GM21447 (cell line): ENCODE data around the gene MAP3K7CL.

ENCODE experiments used
- ATAC-seq: cut with Tn5 transposase; IDR thresholded peaks from one replicate; pipeline ENCODE4 v1.9.1; 2021; ENCODE audit not compliant: unreplicated experiment

MAP3K7CL gene

DNA sequence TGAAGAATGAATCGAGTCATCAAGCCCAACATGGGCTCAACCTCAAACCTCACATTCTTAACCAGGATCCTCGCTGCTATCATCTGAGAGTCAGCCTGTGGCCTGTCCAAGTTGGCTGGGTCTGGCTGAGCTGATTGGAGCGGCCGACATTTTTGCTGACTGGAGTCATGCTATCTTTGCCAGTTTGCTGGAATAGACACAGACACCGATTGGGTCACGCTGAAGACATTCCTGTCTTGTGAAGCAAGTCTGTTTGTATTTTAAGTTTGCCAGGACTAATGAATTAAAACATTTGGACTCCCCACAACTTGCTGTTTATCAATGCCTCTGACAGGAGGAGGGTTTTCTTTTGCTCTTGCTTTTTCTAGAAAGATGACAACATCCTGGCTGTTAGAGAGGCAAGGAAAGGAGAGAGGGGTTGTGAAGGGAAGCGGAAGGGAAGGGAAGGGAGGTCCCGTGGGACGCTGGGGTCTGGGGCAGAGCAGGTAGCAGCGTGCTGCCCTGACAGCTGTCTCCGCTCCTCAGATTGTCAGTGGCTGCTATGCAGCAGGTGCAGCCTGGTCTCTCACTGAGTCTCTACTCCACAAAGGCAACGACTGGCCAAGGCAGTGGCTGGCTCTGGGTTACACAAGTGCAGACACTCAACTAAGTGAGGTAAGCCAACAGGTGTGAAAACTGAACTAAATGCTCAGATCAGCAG, at the start of gene MAP3K7CL:
Gene MAP3K7CL (plus strand): TSS at position 375 of the 700 bp plus-strand sequence. CDS start 2,701 bp downstream, outside the sequence.
- no peak for ATAC-seq

GRCh38 chr21:29082046-29082815, 48.2 kb upstream of the MAP3K7CL start:
- no peak for ATAC-seq

GRCh38 chr21:29083306-29083705, 47.1 kb upstream of the MAP3K7CL start:
- no peak for ATAC-seq

- no peak for ATAC-seq
Measured at GRCh38 chr21:29084372-29084771, 46.1 kb upstream of the MAP3K7CL start.

DNA sequence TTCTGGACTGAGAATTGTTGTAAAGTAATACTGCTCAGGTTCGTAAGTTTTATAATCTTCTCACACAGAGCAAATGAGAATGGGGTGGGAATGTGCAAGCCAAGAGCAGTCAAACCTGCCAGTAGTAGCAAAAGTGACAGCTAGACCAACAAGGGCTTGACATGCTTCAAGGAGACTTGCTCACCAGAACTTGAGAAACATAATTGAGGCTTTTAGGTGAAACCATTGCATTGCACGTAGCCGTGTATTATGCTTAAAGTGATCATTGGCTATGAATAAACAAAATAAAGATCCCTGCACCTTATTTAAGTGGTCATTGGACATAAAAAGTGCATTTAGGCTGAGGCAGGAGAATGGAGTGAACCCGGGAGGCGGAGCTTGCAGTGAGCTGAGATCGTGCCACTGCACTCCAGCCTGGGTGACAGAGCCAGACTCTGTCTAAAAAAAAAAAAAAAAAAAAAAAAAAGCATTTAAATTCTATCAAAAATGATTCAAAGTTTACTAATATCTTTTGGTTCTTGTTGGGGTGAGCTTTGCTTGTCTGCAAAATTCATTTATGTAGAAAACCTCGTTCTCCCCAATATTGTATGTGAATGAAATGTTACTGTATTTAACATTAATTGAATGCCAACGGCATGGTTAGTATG, 45.2 kb upstream of the MAP3K7CL start:
- ATAC-seq, result no peak

DNA sequence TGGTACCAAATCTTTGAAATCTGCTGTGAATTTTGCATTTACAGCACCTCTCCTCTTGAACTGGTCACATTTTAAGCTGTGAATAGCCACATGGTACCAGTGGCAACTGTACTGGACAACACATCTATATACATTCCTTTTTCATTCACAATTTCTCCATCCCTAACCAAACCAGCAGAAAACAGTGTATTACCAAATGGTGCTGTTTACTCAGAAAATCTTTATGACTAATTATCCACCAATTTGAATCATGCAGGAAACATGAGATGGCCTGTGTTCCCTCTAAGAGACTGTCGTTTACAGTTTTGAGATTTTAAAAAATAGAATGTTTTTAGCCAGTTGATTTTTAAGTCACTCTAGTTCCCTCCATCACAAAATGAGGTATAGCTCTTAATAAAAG, 39.4 kb upstream of the MAP3K7CL start:
- ATAC-seq, result no peak

DNA sequence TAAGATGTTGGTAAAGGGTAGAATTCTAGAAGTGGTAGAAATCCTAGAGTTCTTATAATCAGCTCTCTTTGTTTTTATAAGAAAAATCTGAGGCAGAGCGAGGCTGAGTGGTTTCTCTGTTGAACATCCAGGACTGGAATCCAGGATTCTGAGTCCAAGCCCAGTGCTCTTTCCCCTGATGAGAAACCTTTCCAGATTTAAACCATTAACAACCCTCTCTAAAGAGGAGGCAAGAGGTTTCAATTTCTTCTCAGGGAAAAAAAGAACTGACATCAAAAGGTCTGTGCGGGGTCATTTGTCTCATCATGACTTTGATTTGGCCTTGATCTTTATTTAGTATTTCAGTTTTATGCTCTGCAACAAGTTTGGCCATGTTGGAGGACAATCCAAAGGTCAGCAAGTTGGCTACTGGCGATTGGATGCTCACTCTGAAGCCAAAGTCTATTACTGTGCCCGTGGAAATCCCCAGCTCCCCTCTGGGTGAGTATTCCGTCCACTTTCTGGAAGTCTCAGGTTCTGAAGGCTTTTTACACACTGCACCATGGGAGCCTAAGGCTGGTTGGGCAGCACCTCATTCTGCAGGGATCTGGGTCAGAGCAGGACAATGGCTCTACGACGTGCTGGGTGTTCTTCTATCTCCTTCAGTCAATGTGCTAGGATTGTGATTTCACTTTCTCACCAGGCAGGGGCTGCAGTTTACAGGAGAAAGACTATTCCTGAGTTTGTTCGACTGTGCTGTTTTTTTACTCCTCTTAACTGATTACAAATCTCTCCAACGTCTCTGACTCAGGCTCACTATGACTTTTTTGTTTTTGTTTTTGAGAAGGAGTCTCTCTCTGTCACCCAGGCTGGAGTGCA, 38.1 kb upstream of the MAP3K7CL start:
- ATAC-seq, result no peak

- ATAC-seq, result no peak
Measured at GRCh38 chr21:29096218-29097015, 34.0 kb upstream of the MAP3K7CL start.

- ATAC-seq, result no peak
Measured at GRCh38 chr21:29098156-29098555, 32.3 kb upstream of the MAP3K7CL start.

DNA sequence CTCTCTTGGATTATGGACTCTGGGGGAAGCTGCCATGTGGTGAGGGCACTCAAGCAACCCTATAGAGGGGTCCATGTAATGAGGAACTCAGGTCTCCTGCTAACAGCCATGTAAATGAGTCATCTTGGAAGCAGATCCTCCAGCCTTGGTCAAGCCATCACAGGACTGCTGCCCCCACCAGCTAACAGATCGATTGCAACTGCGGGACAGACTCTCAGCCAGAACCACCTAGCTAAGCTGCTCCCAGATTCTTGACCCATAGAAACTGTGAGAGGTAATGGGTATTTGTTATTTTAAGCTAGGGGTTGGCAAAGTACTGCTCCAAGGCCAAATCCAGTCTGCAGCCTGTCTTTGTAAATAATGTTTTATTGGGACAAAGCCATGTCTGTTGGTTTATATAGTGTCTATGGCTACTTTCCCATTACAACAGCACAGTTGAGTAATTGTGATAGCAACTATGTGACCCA, 27.6 kb upstream of the MAP3K7CL start:
- no peak for ATAC-seq

DNA sequence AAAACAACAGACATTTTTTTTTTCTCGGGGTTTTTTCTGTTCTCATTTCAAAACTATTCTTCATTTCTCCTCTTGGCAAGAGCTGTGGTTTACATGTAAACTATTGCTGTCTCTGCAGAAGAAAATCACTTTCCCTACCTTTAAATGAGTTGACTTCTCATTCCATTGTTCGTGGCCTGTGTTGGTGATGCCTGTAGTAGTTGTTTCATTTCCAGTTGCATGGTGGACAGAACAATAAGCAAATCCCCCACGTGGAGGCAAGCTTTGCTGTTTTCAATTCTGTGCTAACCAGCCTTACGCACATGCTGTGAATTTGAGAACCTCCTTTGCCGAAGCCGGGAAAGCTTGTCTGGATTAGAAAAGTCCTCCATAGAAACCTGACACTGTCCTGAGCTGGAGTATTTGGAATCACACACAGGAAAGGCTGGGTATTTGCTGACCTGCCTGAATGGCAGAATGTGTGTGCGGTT, 26.2 kb upstream of the MAP3K7CL start:
- ATAC-seq, result no peak

GRCh38 chr21:29105218-29105617, 25.2 kb upstream of the MAP3K7CL start:
- ATAC-seq, result no peak

- ATAC-seq, result no peak
Measured at GRCh38 chr21:29114765-29115500, 15.5 kb upstream of the MAP3K7CL start.

DNA sequence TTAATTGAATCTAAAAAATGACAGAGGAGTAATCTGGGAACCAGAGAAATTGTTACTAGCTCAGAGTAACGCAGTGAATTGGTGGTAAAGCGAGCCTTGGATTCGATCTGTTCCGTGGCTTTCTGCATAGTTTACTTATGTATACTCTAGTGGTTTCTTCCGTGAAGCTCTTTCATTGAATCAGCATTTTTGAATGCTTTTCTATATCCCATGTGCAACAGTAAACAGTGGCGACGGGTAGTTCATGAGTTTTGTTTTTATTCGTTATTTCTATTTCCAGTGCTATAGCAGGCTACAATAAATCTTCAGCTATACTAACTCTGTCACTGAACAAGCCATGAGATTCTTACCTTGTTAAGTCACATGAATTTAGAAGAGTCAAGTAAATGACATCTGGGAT, 14.5 kb upstream of the MAP3K7CL start:
- ATAC-seq, result no peak

GRCh38 chr21:29117372-29117955, 13.0 kb upstream of the MAP3K7CL start:
- ATAC-seq, result peak; percentile 48

GRCh38 chr21:29121759-29122158, 8.7 kb upstream of the MAP3K7CL start:
- no peak for ATAC-seq

DNA sequence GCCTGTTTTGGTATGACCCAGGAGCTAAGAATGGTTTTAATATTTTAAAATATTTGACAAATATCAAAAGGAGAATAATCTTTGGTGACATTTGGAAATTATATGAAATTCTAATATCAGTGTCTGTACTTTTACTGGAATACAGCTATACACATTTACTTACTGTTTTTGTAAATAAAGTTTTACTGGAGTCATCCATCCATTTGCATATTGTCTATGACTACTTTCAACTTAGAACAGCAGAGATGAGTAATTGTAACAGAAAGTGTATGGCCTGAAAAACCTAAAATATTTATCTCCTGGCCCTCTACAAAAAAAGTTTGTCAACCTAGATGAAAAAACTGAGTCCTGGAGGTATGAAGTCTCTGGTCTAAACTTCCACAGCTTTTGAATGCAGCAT, 5.8 kb upstream of the MAP3K7CL start:
- ATAC-seq, result no peak

DNA sequence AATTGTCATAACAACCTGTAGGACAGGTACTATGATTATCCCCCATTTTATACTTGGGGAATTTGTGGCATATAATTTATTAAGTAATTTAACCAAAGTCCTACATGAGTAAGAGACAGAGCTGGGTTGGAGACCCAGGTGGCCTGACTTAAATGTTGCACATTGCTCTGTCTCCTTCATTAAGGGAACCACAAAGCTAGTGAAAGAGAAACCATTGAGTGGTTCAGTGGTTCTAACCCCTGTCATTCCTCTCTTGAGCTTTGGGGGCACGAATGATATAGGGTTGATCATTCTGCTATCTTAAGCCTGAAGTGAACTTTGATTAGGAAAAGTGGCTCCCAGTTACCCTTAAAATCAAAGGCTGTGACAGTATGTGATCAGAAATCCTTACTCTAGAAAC, 5.3 kb upstream of the MAP3K7CL start:
- peak; percentile 71 for ATAC-seq

- ATAC-seq, result no peak
Measured at GRCh38 chr21:29125979-29126378, 4.5 kb upstream of the MAP3K7CL start.
